Osteoblast (primary cell): ENCODE results near the gene IPO13. TPM values are rescaled to one million over a fixed set of nuclear protein-coding genes. Genes with fewer than 3 reads are reported as not detected.

ENCODE experiments used
- DNase-seq: peaks from one replicate; pipeline ENCODE4 v3.0.0; 2011; ENCODE audit warnings: low spot score, mixed read lengths; ENCODE audit not compliant: insufficient read length; ENCODE audit errors: missing footprints
- H2AFZ ChIP-seq: 2 replicates; pipeline ENCODE4 v1.6.0; 2011; ENCODE audit warnings: mild to moderate bottlenecking, low read length
- H3K27ac ChIP-seq: 2 replicates; pipeline ENCODE4 v1.5.1; 2011; ENCODE audit warnings: mild to moderate bottlenecking, low read depth, low read length, moderate library complexity
- H3K27me3 ChIP-seq: 2 replicates; pipeline ENCODE4 v1.6.0; 2012; ENCODE audit warnings: mild to moderate bottlenecking, control low read depth, inconsistent platforms, low read length, moderate library complexity; ENCODE audit not compliant: insufficient read depth
- H3K36me3 ChIP-seq: 2 replicates; pipeline ENCODE4 v1.5.1; 2011; ENCODE audit warnings: mild to moderate bottlenecking, low read length, control low read depth, moderate library complexity; ENCODE audit not compliant: insufficient read depth
- H3K4me1 ChIP-seq: 2 replicates; pipeline ENCODE4 v1.5.1; 2011; ENCODE audit warnings: mild to moderate bottlenecking, low read length, control low read depth, moderate library complexity; ENCODE audit not compliant: insufficient read depth
- H3K4me2 ChIP-seq: 2 replicates; pipeline ENCODE4 v1.6.0; 2011; ENCODE audit warnings: mild to moderate bottlenecking, low read length; ENCODE audit not compliant: insufficient read depth
- H3K4me3 ChIP-seq: fragments of 200-600 bp; sonication (generic); 3 replicates; pipeline ENCODE4 v1.5.1; 2012; ENCODE audit warnings: mild to moderate bottlenecking, low read length, inconsistent platforms; ENCODE audit not compliant: insufficient read depth
- H3K79me2 ChIP-seq: 2 replicates; pipeline ENCODE4 v1.6.0; 2012; ENCODE audit warnings: mild to moderate bottlenecking, low read length, control low read depth, inconsistent platforms; ENCODE audit not compliant: insufficient read depth
- H3K9me3 ChIP-seq: 2 replicates; pipeline ENCODE4 v1.5.1; 2011; ENCODE audit warnings: low read depth, low read length, control low read depth
- H4K20me1 ChIP-seq: 2 replicates; pipeline ENCODE4 v1.6.0; 2012; ENCODE audit warnings: mild to moderate bottlenecking, low read length, control low read depth; ENCODE audit not compliant: insufficient read depth
- CTCF ChIP-seq: IDR thresholded peaks from 2 replicates; pipeline ENCODE4 v1.5.1; 2011; ENCODE audit warnings: mild to moderate bottlenecking, low read depth, low read length, moderate library complexity; ENCODE audit errors: extremely low read depth
- total RNA-seq: library from RNA; depleted of rRNA; stranded (reverse); fragments of >200 nt; gene quantifications from 2 replicates; pipeline ENCODE4 v1.2.3, GENCODE V29; 2012

The IPO13 gene
- total RNA-seq, 1 donor, result 20.6 TPM

DNA sequence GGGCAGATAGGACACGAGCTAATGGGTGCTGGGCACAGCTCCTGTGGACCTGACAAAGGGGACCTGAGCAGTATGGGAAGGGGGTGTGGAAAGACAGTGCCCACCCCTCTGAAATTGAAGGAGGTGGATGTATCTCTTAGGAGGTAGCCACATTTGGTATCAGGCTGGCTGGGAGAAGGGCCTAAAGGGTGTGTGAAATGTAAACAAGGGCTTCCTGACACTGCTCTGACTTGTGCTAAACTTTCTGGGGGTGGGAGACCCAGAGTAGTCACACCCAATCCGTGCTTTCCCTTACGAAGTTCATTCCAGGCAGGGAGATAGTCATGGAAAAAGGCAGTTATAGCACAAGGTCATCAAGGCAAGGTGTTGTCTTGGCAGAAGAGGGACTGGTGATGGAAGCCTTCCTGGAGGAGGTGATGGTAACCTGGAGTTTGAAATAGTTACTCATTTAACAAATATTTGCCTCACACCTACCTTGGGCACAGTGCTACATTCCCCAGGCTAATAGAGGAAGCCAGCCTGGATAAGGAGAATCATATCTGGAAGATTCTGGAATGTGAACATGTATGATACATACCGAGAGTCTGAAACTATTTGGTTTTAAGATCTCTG is 39.3 kb downstream of the IPO13 start:
- H3K79me2 ChIP-seq, result peaks cover 24% of the 10 kb centered on the region
- H3K4me2 ChIP-seq, result no peak overlapping the region
- H3K4me3 ChIP-seq, result no peak overlapping the region
- H4K20me1 ChIP-seq, result peaks cover 30% of the 10 kb centered on the region
- no peaks in the 10 kb centered on the region for H3K27me3 ChIP-seq
- no peak overlapping the region for H3K27ac ChIP-seq
- H3K36me3 ChIP-seq, result peaks cover 31% of the 10 kb centered on the region
- H3K4me1 ChIP-seq, result peaks cover 11% of the 10 kb centered on the region
- no peaks in the 10 kb centered on the region for H3K9me3 ChIP-seq
- no peak for TF ChIP-seq CTCF
- no peak for DNase-seq
- H2AFZ ChIP-seq, result no peak overlapping the region

DNA sequence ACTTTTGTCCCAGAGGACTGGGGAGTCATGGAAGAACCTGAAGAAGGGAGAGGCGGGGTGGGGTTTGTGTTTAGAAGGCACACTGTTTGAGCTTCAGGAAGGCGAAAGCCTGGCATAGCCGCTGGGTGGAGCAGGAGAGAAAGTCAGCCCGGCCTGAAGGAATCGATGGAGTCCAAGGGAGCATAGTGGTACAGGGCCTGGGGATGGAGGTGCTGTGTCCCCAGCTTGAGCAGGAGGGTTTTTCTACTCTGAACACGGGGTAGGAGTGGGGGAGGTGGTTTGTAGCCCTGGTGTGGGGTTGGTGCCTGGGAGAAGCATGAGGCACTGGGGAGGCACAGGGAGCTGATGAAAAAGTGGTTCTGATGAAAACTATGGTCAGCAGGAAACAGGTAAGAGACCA is 40.0 kb downstream of the IPO13 start:
- peak; percentile 85 for DNase-seq
- Histone ChIP-seq H3K27me3 (no peaks in the 10 kb centered on the region), H3K4me2 (no peak overlapping the region), H2AFZ (no peak overlapping the region), H4K20me1 (peaks cover 24% of the 10 kb centered on the region), H3K4me1 (peaks cover 11% of the 10 kb centered on the region), H3K9me3 (no peaks in the 10 kb centered on the region), H3K79me2 (peaks cover 18% of the 10 kb centered on the region), H3K27ac (peak overlapping the region; percentile 19), H3K4me3 (no peak overlapping the region), H3K36me3 (peaks cover 29% of the 10 kb centered on the region)
- no peak for TF ChIP-seq CTCF

DNA sequence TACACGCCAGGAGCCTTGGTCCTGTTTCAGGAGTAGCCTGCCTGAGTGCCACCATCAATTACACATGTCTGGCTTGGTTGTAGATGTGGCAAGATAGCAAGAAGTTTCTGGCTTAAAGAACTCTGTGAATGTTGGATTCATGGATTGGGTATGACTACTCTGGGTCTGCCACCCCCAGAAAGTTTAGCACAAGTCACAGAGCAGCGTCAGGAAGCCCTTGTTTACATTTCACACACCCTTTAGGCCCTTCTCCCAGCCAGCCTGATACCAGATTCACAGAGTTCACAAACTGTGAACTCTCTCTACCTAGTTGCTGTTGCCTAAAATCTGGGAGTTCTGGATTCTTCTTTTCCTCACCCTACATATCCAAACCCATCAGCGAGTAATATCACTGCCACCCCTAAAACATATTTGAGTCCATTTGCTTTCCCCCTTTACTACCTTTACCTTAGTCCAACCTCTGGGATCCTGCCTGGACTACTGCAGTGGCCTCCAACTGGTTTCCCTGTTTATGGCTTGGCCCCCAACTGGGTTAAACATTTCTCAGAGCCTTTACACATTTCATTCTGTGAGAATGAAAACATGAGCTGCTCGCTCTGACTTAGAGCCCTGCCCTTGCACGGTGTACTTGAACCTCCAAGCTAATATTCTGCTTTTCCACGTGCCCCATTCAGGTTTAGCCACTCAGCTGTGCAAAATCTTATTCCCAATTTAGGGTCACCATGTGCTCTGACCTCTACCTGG is 40.6 kb downstream of the IPO13 start:
- Histone ChIP-seq H3K9me3 (no peaks in the 10 kb centered on the region), H3K79me2 (peaks cover 12% of the 10 kb centered on the region), H3K4me3 (no peak overlapping the region), H3K27ac (peak overlapping the region; percentile 19), H3K4me2 (no peak overlapping the region), H4K20me1 (peaks cover 20% of the 10 kb centered on the region), H3K36me3 (peaks cover 25% of the 10 kb centered on the region), H3K27me3 (no peaks in the 10 kb centered on the region), H2AFZ (no peak overlapping the region), H3K4me1 (peaks cover 15% of the 10 kb centered on the region)
- TF ChIP-seq CTCF, result no peak
- peak; percentile 89 for DNase-seq
